K562 treated with DMSO at 1 percent for 48 hours (cell line): ENCODE results near the gene METTL3. TPM values are rescaled to one million over a fixed set of nuclear protein-coding genes. Genes with fewer than 3 reads are reported as not detected.

Experiments used
- total RNA-seq: library from RNA; unstranded; fragments of 300-600 nt; gene quantifications from 2 replicates; pipeline ENCODE4 v1.2.3, GENCODE V29; 2022; ENCODE audit warnings: low replicate concordance; ENCODE audit errors: extremely low read depth

METTL3 gene
- not detected in 2 replicates for total RNA-seq

GRCh38 chr14:21510735-21511657 is at the start of gene METTL3:
Gene METTL3 (minus strand): TSS chr14:21511340. CDS start chr14:21511223, 117 bp downstream.

GRCh38 chr14:21525962-21526671 is 15.0 kb upstream of the METTL3 start, which contains the start of gene SALL2:
Gene SALL2 (minus strand): TSS chr14:21526346. CDS start chr14:21526127, 219 bp downstream.

GRCh38 chr14:21476925-21477681 is 34.0 kb downstream of the METTL3 start, which contains the start of the genes RAB2B and TOX4:
Gene RAB2B (minus strand): TSS chr14:21476959. CDS start chr14:21476872, 87 bp downstream.
Gene TOX4 (plus strand): TSS chr14:21477195. CDS start chr14:21477279, 84 bp downstream.

GRCh38 chr14:21455912-21456667 is 55.0 kb downstream of the METTL3 start, which contains the start of gene CHD8:
Gene CHD8 (minus strand): TSS chr14:21456123. CDS start chr14:21431643, 24,480 bp downstream.

Other genes starting within 250 kb of the METTL3 start
- gene HNRNPC, start 241.9 kb downstream of the METTL3 start, total RNA-seq: 1,103 TPM in 1 of 2 replicates, not detected in the other
- gene RPGRIP1, start 231.3 kb downstream of the METTL3 start, total RNA-seq: not detected in 2 replicates
- gene SUPT16H, start 127.3 kb downstream of the METTL3 start, total RNA-seq: not detected in 2 replicates
- gene CHD8, start 55.2 kb downstream of the METTL3 start, total RNA-seq: not detected in 2 replicates
- not detected in 2 replicates for gene RAB2B, start 34.4 kb downstream of the METTL3 start, total RNA-seq
- not detected in 2 replicates for gene TOX4, start 34.1 kb downstream of the METTL3 start, total RNA-seq
- gene SALL2, start 15.0 kb upstream of the METTL3 start, total RNA-seq: not detected in 2 replicates
- gene OR10G3, start 68.7 kb upstream of the METTL3 start, total RNA-seq: not detected in 2 replicates
- gene OR10G2, start 123.6 kb upstream of the METTL3 start, total RNA-seq: not detected in 2 replicates
- gene OR4E2, start 142.5 kb upstream of the METTL3 start, total RNA-seq: not detected in 2 replicates
- not detected in 2 replicates for gene OR4E1, start 162.5 kb upstream of the METTL3 start, total RNA-seq